ENCODE measurements around the gene KLF13.
A peak's percentile ranks its signal among the peaks of the same experiment; 100 is the strongest.

The KLF13 gene

GRCh38 chr15:31300208-31300661 lies 26.4 kb upstream of the KLF13 start:
- no peak for DNase-seq (ENCODE audit: low spot score)

DNA sequence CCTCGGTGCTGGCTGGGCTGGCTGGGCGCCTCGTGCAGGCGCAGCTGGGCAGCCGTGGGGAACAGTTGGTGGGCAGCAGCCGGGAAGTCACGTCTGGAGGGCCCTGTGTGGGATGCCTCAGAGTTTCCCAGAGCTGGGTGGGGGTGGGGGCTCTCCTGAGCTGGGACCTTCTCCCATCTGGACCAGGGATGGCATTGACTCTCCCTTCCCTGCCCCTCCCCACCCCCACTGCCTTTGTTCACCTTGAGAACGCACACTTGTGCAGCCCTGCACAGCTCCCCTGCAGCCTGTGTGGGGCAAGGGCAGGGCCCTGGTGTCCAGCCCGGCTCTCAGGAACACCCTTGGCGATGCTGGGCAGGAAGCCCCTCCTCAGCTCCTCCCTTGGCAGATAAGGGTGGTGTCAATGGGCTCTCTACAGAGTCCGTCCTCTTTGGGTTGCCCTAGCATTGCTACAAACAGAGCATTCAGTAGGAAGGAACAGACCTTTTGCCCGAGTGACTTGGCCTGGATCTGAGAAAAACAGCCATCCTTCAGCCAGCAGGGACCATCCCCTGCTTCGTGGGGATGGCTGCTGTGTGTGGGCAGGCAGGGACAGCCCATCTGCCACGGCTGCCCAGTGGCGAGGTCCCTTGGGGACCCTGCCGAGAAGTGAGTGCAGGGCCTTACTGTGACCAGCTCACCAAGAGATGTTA lies 25.5 kb upstream of the KLF13 start:
- DNase-seq (ENCODE audit: low spot score): no peak

DNA sequence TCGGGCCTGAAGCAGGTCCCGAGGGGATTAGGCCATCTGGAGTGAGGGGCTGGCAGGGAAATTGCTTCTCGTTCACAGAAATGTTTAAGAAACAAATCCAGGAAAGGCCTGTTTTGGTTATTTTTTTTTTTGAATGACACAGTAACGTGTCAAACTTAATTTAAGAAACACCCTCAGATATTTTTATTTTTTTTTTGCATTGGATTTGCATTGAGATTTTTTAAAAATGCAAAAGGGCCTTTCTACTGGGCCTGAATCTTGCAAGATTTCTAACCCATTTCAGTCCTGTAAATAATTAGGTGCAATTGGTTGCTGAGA lies 25.0 kb upstream of the KLF13 start:
- DNase-seq (ENCODE audit: low spot score): no peak

DNA sequence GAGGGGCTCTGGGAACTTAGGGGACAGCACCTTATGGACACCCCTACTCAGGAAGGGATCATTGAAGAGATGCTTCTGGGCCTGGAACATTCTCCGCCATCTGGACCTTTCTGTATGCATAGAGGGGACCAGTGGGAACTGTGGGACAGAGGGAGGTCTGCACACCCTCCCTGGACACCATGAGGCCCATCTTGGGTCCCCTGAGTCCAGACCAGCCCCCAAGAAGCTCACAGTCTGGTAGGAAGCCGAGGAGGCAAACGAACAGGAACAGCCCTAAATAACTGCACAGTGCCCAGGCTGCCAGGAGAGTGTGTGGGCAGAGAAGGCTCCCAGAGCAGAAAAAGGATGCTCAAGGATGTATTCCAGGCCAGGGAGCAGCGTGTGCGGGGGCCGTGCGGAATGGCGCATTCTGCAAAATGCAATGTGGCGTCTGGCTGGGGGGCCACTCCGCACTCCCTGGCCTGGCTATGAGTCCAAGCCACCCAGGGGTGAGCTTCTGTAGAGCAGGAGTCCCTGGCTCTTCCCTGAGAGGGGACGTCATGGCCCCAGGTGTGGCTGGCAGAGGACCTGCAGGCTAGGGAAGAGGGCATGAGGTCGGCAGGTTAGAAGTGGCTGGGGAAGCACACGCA lies 24.5 kb upstream of the KLF13 start:
- no peak for DNase-seq (ENCODE audit: low spot score)

DNA sequence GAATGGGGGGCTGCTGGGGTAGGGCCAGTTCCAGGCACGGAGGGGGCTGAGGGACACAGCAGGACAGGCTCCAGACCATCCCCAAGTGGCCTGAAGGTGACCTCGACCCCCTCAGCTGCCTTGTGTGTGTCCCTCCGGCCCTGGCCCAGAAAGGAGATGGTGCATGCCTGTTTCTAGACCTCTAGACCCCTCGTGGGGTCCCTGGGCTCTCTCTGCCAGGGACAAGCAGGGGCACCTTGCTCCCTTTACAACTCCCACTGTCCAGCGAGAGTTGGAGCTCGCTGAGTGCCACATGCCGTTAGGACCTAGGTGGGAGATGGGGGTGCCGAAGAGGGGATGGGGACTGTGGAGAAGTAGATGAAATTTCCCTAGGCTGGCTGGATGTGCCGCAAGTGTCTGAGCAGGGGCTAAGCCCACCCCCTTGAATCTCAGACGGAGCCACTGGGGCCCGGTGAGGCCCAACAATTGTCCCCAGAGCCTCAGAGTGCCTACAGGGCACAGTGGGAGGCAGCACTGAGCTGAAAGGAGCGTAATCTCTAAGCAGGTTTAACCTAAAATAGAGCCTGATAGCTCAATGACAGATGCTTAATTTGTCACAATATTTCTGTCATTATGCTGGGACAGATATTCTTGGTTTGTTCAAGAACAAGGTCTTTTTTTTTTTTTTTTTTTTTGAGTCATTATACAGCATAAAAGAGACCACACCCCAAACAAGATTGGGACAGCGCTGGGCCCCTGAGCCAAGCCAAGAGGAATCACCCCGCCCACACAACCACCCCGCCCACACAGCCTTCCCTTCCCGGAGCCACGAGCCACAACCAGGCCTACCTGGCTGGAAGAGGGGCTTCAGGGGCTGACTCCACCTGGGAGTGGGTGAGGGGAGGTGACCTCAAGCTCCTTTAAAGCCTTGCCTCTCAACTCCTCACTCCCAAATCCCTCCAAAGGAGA lies 23.6 kb upstream of the KLF13 start:
- DNase-seq (ENCODE audit: low spot score): no peak

DNA sequence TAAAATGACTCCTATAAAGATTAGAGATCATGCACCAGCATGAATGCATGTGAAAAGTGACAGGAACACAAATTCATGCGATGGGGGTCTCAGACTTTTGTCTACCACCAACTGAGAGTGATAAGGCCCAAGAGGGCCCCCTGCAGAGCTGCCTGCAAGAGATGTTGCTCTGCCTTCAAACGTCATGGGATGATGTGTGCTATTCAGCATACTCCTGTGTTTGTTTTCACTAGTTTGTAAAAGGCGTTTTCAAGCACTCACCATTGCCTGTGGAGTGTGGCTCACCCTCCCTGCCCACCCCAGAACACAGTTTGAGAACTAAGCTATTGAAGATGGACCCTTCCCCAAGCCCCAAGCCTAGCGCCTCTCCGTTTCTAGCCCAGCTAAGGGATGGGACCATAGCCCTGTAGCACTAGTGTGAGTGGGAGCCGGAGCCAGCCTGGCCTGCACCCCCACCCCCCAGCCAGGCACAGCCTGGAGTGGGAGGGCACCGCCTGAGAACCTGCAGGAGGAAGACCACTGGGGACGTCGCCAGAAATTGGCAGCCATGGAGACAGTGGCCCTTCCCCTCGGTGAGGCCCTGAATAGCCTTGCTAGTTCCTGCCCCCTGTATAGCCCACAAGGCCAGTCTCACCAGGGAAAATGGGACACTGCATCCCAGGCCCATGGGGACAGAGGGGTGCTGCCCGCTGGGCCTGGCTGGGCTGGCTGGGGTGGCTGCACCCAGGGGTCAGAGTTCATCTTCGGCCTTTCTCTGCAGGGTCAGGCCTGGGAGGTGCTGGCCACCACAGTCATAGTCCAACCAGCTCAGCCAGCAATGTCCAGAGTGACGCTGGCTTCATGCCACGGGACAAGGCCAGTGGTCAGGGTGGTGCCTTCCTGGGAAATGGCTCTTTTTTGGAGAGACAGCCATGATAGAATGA lies 22.6 kb upstream of the KLF13 start:
- no peak for DNase-seq (ENCODE audit: low spot score)

DNA sequence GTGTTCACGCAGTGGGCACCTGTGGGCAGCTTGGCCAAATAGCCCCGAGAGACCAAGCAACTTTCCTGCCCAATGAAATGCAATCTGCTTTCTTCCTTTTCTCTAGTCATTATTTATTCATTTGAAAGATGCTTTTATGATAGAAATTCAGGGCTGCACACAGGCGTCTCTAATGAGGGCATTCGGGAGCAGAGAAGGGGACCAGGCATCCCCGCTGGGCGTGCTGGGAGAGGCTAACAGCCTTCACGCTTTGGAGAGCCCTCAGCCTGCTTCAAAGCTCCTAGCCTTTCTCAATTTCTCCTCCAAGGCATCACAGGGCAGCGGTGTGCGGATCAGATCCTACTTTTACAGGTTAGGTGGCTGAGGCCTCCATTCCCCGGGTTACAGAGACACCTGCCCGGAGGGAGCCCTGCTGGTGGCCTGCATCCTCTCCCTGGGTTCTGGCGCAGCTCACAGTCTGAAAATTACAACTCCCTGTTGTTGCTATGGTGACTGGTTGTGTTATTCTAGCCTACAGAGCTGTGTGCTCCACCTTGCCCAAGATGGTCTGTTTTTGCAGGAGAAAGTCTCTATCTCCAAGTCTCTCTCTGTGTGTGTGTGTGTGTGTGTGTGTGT lies 21.8 kb upstream of the KLF13 start:
- no peak for DNase-seq (ENCODE audit: low spot score)

DNA sequence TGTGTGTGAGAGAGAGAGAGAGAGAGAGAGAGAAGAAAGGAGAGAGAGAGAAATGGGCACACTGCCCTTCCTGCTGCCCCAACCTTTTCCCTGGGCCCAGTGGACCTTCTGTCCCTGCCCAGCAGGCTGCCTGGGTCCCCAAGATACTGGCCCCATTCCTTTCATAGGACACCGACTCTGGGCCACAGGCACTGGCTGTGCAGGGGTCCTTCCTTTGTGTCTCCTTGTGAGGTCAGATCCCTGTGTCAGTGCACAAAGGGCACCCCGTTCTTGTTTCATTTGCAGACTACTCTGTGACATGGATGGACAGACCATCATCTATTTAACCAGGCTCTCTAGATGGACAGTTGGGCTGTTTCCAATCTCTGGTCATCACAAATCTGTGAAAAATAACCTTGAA lies 21.3 kb upstream of the KLF13 start:
- DNase-seq (ENCODE audit: low spot score): no peak

GRCh38 chr15:31305796-31306425 lies 20.7 kb upstream of the KLF13 start:
- no peak for DNase-seq (ENCODE audit: low spot score)

DNA sequence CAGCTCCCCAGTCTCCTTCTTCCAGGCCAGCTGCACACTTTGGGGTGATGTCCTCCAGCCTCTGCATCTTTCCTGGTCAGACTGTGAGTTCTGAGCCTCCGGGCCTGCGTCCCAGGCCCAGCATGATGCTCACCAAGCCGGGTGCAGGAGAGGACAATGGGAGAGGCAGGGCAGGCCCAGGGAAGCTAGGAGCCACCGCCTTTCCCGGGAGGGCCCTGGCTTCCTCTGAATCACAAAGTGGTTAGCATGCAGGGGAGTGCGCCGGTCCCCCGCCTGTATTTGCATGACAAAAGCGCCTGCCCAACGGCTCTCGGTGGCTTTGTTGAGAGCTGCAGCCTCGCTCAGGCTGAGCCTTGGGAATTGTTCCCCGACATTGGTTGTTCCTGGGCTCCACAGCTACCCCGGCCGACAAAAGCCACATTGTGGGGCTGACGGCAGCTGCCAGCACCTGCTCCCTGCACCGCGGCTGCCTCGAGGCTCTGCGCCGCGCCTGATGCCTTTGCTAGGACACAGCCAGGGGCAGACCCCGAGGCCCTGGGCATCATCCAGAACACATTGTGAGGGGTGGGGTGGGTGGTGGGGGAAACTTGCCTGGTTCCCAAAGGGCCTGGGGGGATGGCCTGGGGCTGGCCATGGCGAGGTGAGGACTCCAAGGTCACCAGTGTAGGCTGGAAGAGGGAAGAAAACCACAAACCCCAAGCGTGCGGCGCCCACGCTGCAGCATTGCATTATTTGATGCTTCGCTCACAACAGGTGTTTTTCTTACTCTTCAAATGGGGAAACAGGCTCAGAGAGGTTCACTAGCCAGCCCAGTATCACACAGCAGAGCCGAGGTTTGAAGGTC lies 20.0 kb upstream of the KLF13 start:
- DNase-seq (ENCODE audit: low spot score): peak; percentile 35

- no peak for DNase-seq (ENCODE audit: low spot score)
Measured at GRCh38 chr15:31307270-31308184, 19.1 kb upstream of the KLF13 start.

GRCh38 chr15:31308185-31308639 lies 18.4 kb upstream of the KLF13 start:
- DNase-seq (ENCODE audit: low spot score): no peak

DNA sequence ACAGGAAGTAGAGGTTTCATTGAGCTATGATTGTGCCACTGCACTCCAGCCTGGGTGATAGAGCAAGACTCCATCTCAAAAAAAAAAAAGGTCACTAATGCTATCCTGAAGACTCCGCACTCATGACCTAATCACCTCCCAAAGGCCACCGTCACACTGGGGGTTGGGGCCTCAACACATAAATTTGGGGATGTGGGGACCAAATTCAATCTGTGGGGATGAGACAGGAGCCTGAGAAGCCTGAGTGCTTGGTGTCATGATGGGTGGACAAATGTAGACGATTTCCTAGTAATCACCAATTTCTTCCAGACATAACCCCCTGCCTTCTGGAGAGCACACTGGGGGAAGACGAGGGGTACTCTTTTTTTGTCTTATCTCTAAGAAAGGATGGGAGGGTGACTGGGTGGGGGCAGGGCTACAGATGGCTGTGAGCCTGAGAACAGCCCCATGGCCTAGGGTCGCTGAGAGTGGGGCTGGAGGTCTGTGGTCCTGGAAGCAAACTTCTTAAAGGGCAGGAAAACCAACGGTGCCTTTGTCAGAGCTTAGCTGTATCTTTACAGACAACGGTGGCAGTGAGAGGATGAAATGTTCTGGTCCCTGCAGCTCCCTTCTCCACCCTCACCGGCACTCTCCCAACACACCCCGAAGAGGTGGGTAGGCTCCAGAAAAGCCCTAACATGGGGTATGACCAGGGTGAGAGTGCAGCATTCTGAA lies 16.6 kb upstream of the KLF13 start:
- no peak for DNase-seq (ENCODE audit: low spot score)

GRCh38 chr15:31311735-31312619 lies 14.7 kb upstream of the KLF13 start:
- no peak for DNase-seq (ENCODE audit: low spot score)

DNA sequence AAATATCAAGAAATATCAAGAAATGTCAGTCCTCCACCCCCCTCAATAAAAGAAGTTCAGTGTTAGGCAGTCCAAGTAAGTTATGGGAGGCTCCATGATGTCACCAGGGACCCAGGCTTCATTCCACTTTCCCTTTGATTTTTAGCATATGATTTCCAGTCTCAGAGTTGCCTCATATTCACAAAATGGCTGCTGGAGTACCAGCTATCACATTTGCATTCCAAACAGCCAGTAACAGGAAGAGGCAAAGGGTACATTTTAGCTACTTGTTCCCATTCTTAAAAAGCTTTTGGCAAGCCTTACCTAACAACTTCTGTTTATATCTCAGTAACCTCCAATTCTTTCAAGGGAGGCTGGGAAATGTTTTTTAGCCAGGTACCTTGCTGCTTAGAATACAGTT lies 13.4 kb upstream of the KLF13 start:
- DNase-seq (ENCODE audit: low spot score): no peak

DNA sequence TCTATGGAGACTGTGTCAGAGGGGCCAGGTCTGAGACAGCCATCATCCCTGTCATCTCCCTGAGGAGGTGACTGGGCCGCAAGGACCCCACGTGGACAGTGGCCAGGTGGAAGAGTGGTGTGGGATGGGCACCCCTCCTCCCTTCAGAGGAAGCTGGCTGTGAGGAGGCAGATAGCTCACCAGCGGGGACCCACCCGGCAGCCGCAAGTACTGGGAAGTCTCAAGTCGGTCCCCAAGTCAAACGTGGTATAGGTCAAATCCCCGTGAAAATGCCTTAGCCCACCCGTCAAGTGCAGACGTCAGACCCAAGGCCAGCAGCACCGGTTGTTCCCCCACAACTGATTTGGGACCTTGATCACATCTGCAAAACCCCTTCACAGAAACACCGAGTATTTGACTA lies 12.3 kb upstream of the KLF13 start:
- no peak for DNase-seq (ENCODE audit: low spot score)

DNA sequence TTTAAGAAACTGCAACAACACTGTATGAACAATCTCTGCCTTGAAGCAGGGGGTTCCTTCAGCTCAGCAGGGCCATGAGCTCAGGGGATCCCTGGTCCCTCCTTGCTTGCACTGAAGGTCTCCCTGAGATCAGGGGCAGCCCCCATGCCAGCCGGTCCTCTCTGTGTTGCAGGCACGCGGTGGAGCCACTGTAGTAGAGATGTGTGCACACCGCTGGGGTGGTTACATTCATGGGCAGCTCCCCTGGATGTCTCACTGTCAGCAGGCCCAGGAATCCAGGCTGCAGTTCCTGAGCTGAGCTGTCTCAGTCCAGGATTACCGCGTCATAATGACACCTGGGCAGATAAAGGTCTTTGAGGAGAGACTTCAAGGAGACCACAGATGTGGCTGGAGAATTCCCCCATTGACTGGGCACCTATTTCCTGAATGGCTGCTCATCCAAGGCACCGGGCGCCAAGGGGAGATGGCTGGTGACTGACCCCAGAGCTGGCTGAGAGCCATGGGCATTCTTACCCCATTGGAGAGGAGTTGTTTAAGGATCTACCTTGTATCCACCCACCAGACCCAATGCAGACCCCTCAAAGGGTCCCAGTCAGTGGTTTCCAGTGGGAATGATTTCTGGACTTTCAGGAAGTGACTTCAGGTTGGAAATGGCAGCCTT lies 10.4 kb upstream of the KLF13 start:
- DNase-seq (ENCODE audit: low spot score): no peak
